NOMO-1 (cell line): ENCODE data around the gene EFS.

ENCODE experiments used
- DNase-seq, 2 experiments: peaks; one replicate each; lab custom pipeline; 2025; ENCODE audit not compliant: unreplicated experiment in 2 of 2; lab: John Stamatoyannopoulos, UW

The EFS gene, protein sequence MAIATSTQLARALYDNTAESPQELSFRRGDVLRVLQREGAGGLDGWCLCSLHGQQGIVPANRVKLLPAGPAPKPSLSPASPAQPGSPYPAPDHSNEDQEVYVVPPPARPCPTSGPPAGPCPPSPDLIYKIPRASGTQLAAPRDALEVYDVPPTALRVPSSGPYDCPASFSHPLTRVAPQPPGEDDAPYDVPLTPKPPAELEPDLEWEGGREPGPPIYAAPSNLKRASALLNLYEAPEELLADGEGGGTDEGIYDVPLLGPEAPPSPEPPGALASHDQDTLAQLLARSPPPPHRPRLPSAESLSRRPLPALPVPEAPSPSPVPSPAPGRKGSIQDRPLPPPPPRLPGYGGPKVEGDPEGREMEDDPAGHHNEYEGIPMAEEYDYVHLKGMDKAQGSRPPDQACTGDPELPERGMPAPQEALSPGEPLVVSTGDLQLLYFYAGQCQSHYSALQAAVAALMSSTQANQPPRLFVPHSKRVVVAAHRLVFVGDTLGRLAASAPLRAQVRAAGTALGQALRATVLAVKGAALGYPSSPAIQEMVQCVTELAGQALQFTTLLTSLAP

DNA sequence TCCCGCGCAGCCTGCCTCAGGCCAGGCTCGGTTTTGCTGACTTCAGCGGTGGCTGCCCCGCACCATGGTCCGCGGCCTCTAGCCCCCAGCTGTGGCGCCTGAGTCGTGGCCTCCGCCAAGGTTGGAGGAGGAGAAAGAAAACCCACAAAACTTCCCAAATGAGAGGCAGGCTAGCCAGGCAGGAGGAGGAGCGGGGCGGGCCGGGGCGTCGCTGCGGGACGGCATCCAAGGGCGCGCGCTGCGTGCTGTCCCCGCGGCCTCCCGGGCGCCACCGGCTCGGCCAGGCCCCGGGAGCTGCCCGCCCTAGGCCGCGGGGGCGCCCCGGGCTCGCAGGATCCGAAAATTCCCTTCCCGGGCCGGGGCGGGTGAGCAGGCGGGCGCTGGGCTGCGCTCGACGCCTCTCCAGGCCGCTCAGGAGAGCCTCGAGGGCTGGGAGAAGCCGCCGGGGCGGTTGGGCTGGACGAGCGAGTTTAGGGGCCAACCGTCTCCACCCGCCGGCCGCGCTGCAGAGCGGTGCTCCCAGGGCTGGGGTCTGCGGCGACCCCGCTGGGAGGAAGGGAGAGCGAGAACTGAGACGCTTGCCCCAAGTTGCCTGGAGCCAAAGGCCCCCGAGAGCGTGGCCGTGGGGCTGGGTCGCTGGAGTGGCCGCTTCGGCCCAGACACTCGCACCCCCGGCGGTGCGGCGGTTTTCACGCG lies at the start of gene EFS:
Gene EFS, minus strand, starts transcription at position 137 of the 696 bp plus-strand sequence. CDS start 147 bp downstream, outside the sequence.
- DNase-seq, result no peak

DNA sequence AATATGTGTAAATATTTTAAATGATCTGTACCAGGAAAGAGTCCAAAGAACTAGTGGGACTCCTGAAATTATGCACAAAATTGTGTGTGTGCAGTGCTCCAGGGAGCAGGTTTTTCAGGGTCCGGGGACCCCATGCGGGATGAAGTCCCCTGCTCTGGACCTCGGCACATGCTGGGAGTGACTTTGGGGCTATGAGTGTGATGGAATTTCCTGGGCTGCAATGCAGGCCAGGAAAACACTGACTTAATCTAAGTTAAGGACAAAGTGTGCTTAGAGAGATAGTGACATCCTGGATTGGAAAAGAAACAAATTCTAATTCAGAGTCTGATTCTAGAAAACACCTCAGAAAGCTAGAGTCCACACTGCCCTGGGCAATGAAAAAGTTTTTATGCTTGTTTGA lies 49.3 kb upstream of the EFS start:
- DNase-seq, result no peak

DNA sequence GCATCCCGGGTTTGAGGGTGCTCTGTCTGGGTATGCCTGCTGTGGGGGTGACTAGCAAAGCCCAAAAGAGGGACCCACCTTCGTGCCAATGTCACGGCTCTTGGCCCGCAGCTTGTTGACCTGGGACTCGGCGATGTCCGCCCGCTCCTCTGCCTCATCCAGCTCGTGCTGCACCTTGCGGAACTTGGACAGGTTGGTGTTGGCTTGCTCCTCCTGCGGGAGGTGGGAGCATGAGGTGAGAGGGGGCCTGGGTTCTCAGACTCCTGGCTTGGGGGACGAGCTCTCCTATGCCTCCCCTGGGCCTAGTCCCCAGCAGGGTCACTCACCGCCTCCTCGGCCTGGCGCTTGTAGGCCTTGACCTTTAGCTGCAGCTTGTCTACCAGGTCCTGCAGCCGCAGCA lies 48.7 kb upstream of the EFS start:
- DNase-seq, result no peak

DNA sequence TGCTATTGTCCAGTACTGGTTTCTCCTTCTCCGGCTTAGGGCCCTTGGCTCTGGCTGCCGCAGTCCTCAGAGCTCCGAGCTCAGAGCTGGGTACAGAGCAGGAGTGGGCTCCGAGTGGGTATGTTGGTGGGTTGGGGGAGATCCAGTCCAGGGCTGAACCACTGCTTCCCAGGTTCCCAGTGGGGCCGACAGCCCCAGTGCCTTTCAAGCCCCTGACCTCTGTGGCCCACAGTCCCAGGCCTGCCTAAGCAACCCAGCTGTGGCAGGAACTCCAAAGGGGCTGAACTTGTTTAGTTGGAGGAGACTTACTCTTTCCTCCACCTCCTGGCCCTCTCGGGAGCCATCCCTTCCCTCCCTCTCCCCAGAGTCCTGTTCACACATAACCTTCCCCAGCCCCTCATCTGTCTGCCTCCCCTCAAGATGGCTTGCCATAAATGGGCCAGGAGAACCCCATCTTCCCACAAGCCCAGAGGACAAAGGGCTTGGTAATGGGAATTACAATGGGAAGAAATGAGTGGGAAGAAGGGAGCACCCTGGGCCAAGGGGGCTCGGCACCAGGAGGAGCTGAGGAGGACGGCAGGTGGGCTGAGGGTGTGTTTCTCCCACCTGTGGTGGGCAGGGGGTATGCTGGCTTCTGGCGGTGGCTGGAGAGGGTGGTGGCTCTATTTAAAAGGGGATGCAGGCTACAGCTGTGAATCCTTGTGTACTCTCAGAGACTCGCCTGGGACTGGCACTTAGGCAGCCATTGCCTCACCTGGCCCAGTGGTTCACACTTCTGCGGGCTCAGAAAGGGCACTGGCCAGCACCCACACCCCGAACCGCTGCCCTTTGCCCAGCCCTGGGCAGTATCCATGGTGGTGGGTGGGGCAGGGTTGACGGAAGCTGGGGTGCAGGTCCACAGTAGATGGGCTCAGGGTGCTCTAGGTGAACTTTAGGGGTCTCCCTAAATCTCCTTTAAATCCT lies 46.9 kb upstream of the EFS start:
- DNase-seq, result no peak

DNA sequence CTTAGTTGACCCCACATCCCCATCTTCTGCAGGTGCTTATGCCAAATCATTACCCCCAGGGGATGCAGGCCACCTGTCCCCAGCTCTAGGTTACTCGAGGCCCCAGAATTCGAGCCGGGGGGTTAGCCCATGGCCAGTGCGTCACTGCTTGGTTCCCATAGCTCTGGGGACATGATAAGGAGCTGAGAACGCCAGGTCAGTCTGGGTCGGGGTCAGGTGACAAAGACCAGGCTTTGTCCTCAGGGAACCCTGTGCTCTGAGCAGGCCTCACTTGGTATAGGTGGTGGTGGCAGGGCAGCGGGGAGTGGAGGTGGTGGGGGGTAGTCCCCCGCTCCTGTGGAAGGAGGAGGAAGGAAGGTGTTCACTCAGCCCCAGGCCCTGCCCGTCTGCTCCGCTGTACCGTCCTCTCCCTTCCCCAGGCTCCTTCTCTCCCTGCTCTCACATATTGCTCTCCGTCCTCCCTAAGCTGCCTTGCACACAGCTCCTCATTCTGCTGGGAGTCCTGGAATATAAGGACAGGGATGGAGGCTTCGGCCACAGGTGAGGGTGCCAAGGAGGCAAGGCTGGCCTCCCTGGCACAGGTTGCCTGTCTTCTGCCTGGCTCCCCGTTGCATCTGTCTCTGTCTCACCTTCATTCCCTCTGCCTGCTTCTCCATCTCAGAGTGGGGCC lies 45.1 kb upstream of the EFS start:
- DNase-seq, result no peak

DNA sequence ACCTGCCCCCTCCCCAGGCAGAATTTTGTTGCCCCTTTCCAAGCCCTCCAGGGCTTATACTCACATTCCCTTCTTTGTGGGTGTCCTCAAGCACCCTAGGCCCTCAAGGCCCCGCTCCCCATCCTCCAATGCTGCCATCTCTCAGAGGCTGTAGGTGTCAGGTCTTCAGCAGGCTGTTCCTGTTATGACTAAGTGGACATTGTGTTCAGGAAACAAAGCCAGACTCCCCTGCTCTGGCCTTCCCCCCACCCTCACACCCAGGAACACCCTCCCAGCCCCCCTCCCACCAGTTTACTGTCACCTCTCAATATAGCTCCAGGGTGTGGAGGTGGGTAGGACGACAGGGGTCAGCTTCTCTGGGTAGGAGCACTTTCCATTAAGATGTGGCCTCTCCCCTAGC lies 44.5 kb upstream of the EFS start:
- DNase-seq, result no peak

DNA sequence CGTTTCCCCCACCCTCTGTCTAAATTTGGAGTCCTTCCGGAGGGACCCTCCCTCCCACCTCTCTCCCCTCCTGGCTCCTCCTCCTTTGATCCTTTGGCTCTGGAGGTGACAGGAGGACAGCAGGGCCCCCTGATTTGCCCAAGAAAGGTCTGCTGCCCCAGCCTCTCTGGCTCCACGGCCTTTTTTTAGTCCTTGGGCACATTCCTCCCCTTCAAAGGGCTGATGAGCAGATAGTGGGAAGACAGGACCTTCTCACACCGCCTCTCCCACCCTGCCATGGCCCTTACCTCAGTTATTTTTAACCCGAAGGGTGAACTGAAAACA lies 43.3 kb upstream of the EFS start:
- DNase-seq, result no peak

DNA sequence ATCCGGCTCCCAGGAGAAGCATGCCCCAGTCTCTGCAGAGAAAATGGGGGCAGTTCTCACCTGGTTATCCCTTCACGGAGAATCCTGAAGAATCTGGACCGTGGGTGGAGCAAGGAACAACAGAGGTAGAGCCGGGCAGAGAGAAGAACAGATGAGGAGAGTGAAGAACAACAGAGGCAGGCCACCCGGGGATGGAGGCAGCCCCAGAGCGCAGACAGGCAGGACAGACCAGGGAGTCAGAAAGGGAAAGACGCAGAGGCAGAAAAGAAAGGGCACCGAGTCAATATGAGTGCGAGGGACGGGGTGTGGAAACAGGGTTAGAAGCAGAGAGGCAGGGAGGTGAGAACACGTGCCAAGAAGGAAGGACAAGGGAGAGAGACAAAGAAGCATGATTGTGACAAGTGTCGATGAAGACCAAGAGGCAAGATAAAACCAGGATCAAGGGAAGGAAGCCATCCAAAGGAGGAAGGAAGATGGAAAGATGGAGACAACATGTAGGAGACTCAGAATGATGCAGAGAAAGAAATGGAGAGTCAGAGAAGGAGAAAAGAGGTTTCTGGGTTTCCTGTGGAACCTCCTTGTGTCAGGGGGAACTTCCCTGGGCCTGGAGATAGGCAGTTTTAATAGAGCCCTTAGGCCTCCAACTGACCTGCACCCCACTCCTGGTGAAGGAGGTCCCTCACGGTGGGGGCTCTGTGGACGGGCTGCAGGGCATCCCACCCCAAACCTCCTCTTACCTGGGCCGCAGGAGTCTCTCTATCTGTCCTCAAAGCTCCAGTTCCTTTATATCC lies 42.7 kb upstream of the EFS start, which contains the start of gene MYH6:
Gene MYH6, minus strand, starts transcription at position 758 of the 791 bp plus-strand sequence. CDS start 1,050 bp downstream, outside the sequence.
- DNase-seq, result no peak

DNA sequence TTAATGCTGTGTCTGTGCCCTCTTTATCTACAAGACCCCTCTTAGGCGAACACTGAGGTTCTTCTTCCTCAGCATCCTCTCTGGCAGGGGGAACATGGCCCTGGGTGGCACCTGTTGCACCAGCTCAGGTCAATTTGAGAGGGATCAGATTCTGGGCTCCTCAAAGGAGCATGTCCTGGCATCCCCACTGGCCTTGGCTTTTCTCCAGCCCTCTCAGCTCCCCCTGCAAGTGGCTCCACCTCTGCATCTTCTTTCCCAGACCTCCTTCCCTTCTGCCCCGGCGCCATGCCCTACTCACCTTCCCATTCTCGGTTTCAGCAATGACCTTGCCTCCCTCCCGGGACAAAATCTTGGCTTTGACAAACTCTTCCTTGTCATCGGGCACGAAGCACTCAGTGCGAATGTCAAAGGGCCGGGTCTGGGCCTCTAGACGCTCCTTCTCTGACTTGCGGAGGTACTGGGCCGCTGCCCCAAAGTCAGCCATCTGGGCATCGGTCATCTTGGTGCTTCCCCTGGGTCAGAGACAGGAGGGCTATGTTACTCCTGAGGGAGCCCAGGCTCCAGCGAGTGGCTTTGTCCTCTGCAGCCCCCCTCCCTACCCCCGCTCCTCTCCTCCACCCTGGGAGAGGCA lies 41.9 kb upstream of the EFS start:
- DNase-seq, result no peak

DNA sequence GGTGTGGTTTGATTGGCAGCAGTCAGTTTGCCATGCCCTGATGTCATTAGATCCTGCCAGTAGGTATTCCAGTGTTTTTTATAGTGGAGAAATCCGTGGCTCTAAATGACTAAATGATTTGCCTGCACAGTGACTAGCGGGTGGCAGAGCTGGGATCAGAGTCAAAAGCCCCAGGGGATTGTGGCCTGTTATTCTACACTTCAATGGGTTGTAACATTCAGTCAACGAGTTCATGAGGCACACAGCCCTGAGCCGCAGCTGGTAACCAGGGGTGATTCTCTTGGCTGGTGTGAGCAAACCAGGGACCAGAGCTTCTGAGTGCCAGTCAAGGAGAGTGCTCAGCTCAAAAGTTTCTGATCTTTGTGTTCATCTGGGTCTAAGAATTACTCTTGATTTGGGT lies 41.3 kb upstream of the EFS start:
- no peak for DNase-seq

DNA sequence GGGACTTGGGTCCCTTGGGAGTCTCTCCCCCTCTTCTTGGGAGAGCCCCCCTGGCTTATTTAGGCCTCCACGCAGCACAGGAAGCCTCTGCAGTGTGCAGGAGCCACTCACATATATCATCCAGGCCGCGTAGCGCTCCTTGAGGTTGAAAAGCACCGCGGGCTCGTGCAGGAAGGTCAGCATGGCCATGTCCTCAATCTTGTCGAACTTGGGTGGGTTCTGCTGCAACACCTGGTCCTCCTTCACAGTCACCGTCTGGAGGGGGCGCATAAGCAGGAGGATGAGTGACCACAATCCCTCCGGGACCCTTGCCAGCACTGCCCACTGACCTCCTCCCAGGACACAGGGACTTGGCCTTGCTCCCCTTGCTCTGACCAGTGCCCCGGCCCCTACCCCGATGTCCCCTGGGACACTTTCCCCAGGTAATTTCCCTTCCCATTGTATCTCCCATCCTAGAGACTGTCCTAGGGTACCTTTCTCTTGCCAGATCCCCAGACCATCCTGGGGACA lies 40.6 kb upstream of the EFS start:
- no peak for DNase-seq

DNA sequence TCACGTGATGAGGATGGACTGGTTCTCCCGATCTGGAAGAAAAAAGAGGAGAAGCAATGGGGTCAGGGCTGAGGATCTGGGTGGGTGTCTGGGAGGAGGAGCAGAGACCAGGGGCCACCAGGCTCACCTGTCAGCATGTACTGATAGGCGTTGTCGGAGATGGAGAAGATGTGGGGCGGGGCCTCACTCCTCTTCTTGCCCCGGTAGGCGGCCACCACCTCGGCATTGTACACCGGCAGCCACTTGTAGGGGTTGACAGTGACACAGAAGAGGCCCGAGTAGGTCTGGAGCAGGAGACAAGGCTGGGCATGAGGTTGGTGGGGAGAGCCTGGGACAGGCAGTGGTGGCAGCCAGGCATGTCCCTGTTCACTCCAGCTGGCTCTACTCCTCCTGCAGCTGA lies 40.1 kb upstream of the EFS start:
- no peak for DNase-seq

DNA sequence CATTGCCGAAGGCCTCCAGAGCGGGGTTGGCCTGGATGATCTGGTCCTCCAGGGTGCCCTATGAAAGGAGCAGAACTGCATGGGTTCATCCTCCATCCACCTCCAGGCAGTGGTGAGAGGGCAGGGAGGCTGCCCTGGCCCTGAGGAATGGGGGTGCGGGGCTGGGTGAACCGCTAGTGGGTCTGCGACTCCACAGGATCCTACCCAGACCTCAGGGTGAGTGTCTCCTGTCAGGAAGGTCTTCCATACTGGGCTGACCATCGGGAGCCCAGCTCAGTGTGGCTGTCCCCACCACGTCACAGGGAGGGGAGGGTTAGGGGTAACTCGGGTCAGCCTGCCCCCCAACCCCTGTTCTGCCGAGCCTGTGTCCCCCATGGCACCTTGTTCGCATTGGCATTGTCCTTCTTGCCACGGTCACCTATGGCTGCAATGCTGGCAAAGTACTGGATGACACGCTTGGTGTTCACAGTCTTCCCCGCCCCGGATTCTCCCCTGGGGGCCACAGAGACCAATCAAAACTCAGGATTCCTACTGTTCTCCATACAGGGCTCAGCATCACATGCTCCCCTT lies 39.4 kb upstream of the EFS start:
- DNase-seq, result no peak

DNA sequence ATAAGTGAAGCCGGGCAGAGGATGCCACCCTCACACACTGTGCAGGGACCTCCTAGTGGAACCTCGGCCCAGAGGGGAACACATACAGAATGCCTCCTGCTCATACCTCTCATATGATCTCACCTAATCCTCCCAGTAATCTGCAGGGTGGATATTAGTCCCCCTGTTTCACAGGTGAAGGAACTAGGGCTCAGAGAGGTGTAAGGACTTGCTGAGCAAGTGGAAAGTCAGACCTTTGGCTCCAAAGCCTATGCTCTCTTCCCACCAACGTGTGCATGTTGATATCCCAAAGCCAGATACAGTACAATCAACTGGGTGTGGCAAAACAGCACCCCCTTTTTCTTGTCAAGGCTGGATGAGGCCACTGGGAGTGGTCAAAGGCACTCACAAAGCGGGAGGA lies 38.9 kb upstream of the EFS start:
- no peak for DNase-seq

DNA sequence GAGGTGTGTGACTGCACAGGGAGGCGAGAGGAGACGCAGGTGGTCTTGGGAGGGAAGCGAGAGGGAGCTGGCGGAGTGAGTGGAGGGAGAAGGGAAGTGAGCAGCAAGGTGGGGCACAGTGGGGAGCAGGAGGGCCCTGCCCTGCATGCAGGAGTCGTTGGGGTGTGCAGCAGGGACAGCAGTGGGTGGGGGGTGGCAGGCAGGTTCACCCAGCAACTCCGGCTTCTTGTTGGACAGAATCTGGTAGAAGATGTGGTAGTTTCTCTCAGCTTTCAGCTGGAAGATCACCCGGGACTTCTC lies 38.1 kb upstream of the EFS start:
- DNase-seq, result no peak

DNA sequence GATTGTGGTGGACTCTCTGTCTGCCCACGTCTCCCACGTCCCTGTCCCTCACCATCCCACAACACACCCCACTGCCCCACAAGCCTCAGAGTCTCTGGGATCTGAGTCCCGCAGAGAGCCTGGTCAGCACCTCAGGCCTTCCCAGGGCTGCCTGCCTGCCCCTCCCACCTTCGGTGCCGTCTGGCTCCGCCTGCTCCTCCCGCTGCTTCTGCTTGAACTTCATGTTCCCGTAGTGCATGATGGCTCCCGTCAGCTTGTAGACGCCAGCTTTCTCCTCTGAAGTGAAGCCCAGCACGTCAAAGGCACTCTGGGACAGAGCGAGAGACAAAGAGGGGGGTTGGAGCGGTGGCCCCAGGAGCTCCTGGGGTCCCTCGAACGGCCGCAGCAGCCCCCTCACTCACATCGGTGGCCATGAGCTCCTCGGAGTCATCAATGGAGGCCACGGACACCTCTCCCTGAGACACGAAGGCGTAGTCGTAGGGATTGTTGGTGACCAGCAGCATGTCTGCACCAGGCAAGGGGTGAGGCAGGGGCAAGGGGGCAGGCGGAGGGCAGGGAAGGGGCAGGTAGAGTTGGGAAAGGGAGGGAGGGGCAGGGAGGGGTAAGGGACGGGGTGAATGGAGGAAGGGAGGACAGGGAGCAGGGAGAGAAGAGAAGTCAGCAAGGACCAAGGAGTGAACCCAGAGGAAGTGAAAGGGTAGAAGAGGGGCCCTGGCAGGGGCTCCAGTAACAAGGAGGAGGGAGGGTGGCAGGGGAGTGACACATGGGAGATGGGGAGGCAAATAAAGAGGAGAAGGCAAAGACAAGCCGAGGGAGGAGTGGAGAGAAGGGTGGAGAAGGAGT lies 37.5 kb upstream of the EFS start:
- DNase-seq, result peak; percentile 6 to 31

DNA sequence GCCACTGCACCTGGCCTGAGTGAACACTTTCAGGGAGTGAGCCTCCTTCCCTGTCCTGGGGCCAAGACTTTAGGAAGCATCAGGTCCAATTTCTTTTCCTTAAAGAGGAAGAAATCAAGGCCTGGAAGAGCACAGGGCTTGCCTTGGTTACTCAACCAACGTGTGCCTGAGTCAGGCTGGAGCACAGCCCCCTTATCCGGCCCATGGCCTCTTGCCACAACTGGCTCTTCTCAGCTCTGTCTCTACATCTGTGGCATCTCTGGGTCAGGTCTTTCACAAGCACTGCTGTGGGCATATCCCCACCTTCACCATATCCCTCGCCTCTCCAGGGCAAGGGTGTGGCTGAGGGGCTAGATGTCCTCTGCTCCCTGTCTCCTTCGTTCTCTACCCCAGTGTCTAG lies 36.3 kb upstream of the EFS start:
- DNase-seq, result peak in 1 of 2 experiments; percentile 21
